ENCODE data around the gene MYL6. TPM values are rescaled to one million over a fixed set of nuclear protein-coding genes. Genes with fewer than 3 reads are reported as not detected.

Gene MYL6
- polyA plus RNA-seq, 1 experiment = 5,957 TPM

- no peak for TF ChIP-seq CTCF (IDR thresholded peaks at IDR 0.05; ENCODE audit: low read depth, low read length)
- ChIA-PET CTCF (interaction anchor here (0.7 to 1.7 kb wide), 5 partner anchors 14 to 43 kb away, joined by 5 to 11 read pairs (median 9); partner anchors contain the start of gene SMARCC2), POLR2A (interaction anchor here (1.0 to 2.5 kb wide), 6 partner anchors 10 to 44 kb away, joined by 4 to 18 read pairs (median 7); partner anchors contain the start of genes ESYT1, SMARCC2 and ZC3H10)
- Histone ChIP-seq H3K9me3 (ENCODE audit: control insufficient read depth, insufficient read depth, low read length) (no peaks in the 10 kb centered on the region), H3K27ac (ENCODE audit: low read depth, low read length) (peak overlapping the region; percentile 31), H3K4me3 (ENCODE audit: low read depth, low read length) (0 out of 2 replicates have a peak overlapping the region, but pooled peaks have one; percentile 10), H3K27me3 (ENCODE audit: control insufficient read depth, insufficient read depth, low read length) (no peaks in the 10 kb centered on the region)
- no peak for DNase-seq (ENCODE audit: low read depth, low spot score)
These were observed 3.7 kb downstream of the MYL6 start for GRCh38 chr12:56161690-56162351.

GRCh38 chr12:56162468-56163290, 4.5 kb downstream of the MYL6 start:
- Histone ChIP-seq H3K4me3 (ENCODE audit: low read depth, low read length) (no peak overlapping the region), H3K27me3 (ENCODE audit: control insufficient read depth, insufficient read depth, low read length) (no peaks in the 10 kb centered on the region), H3K27ac (ENCODE audit: low read depth, low read length) (peak overlapping the region; percentile 12), H3K9me3 (ENCODE audit: control insufficient read depth, insufficient read depth, low read length) (no peaks in the 10 kb centered on the region)
- DNase-seq (ENCODE audit: low read depth, low spot score) = no peak
- CTCF ChIA-PET = interaction anchor here (0.6 to 1.8 kb wide), 6 partner anchors 11 to 44 kb away, joined by 3 to 9 read pairs (median 4); partner anchors contain the start of genes SMARCC2 and ZC3H10
- no peak for TF ChIP-seq CTCF (IDR thresholded peaks at IDR 0.05; ENCODE audit: low read depth, low read length)
- POLR2A ChIA-PET = interaction anchor here (0.5 to 2.5 kb wide), 14 partner anchors 11 to 1358 kb away, joined by 3 to 18 read pairs (median 4); partner anchors contain the start of genes DDIT3, ESYT1, SMARCC2 and ZC3H10

- Histone ChIP-seq H3K9me3 (ENCODE audit: control insufficient read depth, insufficient read depth, low read length) (no peaks in the 10 kb centered on the region), H3K27ac (ENCODE audit: low read depth, low read length) (peak overlapping the region; percentile 21), H3K4me3 (ENCODE audit: low read depth, low read length) (no peak overlapping the region), H3K27me3 (ENCODE audit: control insufficient read depth, insufficient read depth, low read length) (no peaks in the 10 kb centered on the region)
- ChIA-PET POLR2A (interaction anchor here (0.5 to 2.5 kb wide), 8 partner anchors 15 to 289 kb away, joined by 3 to 18 read pairs (median 3); partner anchors contain the start of genes ESYT1, SMARCC2 and ZC3H10), CTCF (interaction anchor here (1.5 to 1.8 kb wide), 2 partner anchors 12 to 45 kb away, joined by 4 read pairs; partner anchors contain the start of gene ZC3H10)
- DNase-seq (ENCODE audit: low read depth, low spot score) = no peak
- TF ChIP-seq CTCF (IDR thresholded peaks at IDR 0.05; ENCODE audit: low read depth, low read length) = no peak
These were observed 5.6 kb downstream of the MYL6 start for GRCh38 chr12:56163533-56164344.

- Histone ChIP-seq H3K27ac (ENCODE audit: low read depth, low read length) (no peak overlapping the region), H3K27me3 (ENCODE audit: control insufficient read depth, insufficient read depth, low read length) (no peaks in the 10 kb centered on the region), H3K4me3 (ENCODE audit: low read depth, low read length) (no peak overlapping the region), H3K9me3 (ENCODE audit: control insufficient read depth, insufficient read depth, low read length) (no peaks in the 10 kb centered on the region)
- TF ChIP-seq CTCF (IDR thresholded peaks at IDR 0.05; ENCODE audit: low read depth, low read length) = no peak
- POLR2A ChIA-PET = interaction anchor here (0.7 to 1.7 kb wide), 4 partner anchors 37 to 289 kb away, joined by 3 to 4 read pairs (median 3); partner anchors contain the start of gene ESYT1
- CTCF ChIA-PET = interaction anchor here (1.8 kb wide), 1 partner anchor 13 kb away, joined by 4 read pairs; no protein-coding TSS in a partner anchor
- no peak for DNase-seq (ENCODE audit: low read depth, low spot score)
These were observed 6.2 kb downstream of the MYL6 start for GRCh38 chr12:56164345-56164729.
